Astrocyte of the spinal cord (primary cell): Measurements from ENCODE around the gene CRY2.

Source experiments
- DNase-seq: peaks from one replicate; pipeline ENCODE4 v3.0.0; 2011; ENCODE audit warnings: low read depth, low spot score
- H3K4me3 ChIP-seq: 2 replicates; pipeline ENCODE4 v1.5.1; 2011; ENCODE audit warnings: low read depth, mild to moderate bottlenecking, low read length, moderate library complexity
- CTCF ChIP-seq: IDR thresholded peaks from 2 replicates; pipeline ENCODE4 v1.5.1; 2012; ENCODE audit warnings: low read depth, mild to moderate bottlenecking, low read length, inconsistent platforms
- in situ Hi-C: cut with HindIII; loops from 2 replicates; pipeline ENCODE4 v1.10.0; 2017; ENCODE audit warnings: low sequenced_read_pairs

CRY2 gene

GRCh38 chr11:45846974-45847910, at the start of gene CRY2:
Gene CRY2 (plus strand): TSS chr11:45847475. CDS start chr11:45847491, 16 bp downstream.
- DNase-seq = peak; percentile 98
- in situ Hi-C loops = no loop called here
- H3K4me3 ChIP-seq = peak within 1 kb of the TSS; percentile 91
- TF ChIP-seq CTCF = no peak

GRCh38 chr11:45798793-45799441, 48.4 kb upstream of the CRY2 start:
- no peak for DNase-seq
- in situ Hi-C loops = no loop called here
- H3K4me3 ChIP-seq = no peak overlapping the region
- no peak for TF ChIP-seq CTCF

DNA sequence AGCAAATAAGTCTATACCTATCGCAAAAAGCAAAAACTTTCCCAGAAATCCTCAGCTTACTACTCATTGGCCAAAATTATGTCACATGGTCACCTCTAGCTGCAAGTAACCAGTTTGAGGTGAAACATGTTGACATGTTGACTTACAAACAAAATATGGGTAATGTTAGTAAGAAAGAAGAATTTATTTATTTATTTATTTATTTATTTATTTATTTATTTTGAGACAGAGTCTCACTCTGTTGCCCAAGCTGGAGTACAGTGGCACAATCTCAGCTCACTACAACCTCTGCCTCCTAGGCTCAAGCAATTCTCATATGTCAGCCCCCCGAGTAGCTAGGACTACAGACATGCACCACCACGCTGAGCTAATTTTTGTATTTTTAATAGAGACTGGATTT, 47.7 kb upstream of the CRY2 start:
- TF ChIP-seq CTCF = no peak
- in situ Hi-C loops = no loop called here
- no peak overlapping the region for H3K4me3 ChIP-seq
- DNase-seq = no peak

GRCh38 chr11:45800261-45800660, 47.0 kb upstream of the CRY2 start:
- in situ Hi-C loops = no loop called here
- TF ChIP-seq CTCF = no peak
- DNase-seq = no peak
- H3K4me3 ChIP-seq = no peak overlapping the region

- TF ChIP-seq CTCF = no peak
- no peak for DNase-seq
- no peak overlapping the region for H3K4me3 ChIP-seq
- in situ Hi-C loops = no loop called here
Measured at GRCh38 chr11:45801723-45802315, 45.5 kb upstream of the CRY2 start.

DNA sequence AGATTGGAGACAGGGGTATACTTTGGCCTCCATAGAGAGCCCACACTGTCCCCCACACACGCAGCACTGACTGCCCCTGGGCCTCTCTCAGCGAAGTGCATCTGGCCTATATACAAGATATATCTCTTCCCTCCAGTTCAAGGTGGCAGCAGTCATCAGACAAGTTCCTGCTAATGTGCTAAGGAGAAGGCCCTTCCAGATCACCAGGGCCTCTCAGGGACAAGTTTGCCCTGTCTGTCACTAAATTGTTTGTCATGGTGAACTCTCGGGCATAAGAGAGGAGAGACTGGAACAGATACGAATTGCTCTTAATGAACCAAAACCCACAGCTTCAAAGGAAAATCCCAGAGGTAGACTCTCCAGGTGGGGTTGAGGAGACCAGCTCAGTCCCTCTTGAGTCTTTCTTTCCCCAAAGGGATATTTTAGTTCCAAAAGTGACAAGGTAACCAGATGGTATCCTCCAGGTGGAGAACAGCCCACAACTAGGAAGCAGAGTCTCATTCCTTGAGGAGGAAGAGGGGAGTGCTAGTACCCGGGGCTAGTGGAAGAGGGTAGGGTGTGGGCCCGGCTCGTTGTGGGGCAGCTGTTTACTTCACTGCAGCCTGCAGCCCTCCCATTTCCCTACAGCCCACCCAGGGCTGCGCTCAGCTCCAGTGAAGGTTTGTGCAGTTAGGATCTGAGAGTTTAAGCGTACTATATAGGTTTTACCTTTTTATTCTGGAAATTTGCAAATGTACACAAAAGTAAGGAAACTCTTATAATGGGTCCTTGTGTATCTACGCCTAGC, 44.6 kb upstream of the CRY2 start:
- no peak overlapping the region for H3K4me3 ChIP-seq
- no peak for TF ChIP-seq CTCF
- in situ Hi-C loops = no loop called here
- no peak for DNase-seq
